NOMO-1 (cell line): ENCODE measurements around the gene MIB2.

Experiments
- DNase-seq, 2 experiments: peaks; one replicate each; lab custom pipeline; 2025; ENCODE audit not compliant: unreplicated experiment in 2 of 2; lab: John Stamatoyannopoulos, UW

MIB2 gene

DNA sequence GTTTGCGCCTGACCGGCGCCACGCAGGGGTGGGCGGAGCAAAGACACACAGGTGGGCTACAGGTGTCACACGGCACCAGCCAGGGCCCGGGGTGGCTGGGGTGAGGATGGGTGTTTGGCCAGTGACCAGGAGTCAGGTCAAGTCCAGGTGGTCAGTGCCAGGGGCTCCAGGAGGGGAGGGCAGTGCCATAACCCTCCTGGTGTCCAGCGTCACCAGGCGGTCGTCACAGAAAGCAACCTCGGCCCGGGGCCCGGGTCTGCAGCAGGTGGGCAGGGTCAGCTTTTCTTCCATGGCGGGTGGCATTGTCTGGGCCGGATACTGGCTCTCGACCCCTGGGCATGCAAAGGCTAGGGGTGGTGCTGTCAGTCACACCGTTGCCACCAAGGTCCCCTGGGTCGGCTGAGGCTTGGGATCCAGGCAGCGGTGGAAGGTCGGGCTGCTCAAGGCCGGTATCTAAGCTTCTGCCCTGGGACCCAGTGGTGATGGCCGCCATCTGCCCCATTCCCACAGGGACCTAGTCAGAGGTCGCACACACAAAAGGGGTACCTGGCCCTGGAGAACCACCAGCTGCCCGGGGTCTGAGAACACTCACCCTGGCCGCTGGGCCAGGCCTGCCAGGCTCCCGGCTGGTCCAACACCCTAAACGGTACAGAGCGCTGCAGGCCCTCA, 17.1 kb upstream of the MIB2 start:
- DNase-seq = no peak

DNA sequence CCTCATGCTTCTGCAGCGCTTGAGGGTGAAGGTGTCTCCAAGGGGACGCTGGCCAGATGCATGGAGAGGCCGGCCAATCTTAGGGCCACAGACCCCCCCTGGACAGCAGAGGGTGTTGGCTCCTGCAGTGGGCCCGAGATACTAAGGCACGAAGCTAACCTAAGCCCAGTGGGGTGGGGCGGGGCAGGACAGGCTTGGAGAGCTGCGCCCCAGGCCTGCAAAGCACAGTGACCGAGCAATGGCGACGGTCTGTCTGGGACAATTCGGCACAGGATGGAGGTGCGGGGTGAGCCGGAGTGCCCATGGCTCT, 16.6 kb upstream of the MIB2 start:
- DNase-seq = no peak

DNA sequence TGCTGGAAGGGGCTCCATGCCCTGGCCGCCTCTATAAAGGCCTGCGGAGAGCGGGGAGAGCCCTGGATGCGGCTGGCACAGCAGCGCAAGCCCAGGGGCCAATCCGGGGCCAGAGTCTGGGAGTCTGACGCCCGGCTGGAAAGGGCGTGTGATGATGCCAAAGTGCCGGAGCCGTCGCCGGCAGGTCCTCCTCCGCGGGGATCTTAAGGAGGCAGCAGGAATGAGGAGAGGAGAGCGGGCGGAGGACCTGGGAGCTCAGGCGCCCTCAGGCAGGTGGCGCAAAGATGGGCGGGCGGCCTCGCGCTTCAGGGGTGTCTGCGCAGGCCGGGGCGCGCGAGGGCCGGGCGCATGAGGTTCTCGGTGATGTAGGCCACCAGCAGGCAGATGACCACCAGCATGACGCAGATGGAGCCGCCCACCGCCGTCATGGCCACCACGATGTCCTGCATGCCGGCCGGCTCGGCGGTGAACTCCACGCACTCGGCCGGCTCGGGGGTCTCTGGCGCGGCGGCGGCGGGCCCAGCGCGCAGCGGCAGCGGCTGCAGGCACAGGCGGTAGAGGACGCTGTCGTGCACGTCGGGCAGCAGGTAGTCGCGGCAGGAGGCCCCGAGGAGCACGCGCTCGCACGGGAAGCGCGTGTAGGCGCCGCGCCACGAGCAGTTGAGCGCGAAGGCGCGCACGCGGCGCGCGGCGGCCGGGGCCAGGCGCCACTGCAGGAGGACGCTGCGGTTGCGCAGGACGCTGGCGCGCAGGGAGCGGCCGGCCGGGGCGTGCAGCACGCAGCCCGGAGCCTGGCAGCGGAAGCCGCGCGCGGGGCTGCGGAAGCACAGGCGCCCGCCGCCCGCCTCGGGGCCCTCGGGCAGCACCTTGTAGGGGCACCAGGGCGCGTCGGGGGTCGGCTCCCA, 16.0 kb upstream of the MIB2 start:
- DNase-seq = peak in 1 of 2 experiments; percentile 59

DNA sequence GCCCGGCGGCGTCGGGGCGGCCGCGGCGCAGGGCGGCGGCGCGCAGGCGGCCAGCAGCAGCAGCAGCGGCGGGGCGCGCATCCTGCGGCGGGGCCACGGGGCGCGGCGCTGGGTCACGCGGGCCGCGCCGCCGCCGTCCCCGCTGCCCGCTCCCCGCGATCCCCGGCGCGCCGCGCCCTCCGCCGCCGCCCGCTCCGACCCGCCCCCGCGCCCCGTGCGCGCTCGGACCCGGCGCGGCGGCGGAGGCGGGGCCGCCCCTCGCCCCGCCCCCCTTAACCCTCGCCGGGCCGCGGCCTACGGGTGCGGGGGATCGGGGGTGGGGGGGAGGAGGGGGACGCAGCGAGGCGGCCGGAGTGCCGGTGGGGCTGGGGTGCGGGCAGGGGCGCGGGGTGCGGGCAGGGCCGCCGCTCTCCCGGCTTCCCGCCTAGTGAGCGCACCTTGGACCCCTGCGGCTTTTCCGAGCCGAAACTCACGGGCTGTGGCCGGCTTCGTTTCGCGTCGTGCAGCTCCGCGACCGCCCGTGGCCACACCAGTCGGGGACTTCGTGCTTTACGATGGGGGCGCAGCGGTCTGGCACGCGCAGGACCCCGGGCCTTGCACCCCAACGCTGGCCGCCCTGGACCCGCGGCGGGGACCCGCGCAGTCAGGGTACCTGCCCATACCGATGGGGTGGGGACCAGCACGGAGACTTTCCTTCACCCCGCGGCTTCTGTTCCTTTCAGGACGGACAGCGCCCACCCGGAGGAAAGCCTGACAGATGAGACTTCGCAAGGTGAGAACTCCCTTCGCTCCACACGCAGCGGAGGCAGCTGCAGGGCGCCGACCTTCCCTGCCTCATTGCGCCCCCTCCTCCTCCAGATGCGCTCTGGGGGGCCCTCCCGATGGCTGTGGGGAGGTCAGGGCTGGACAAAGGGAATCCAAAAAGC, 15.1 kb upstream of the MIB2 start, which contains the start of gene FNDC10:
TSS of gene FNDC10 (minus strand) at position 201 of the 926 bp plus-strand sequence. CDS start at position 81, 120 bp downstream.
- DNase-seq = no peak

DNA sequence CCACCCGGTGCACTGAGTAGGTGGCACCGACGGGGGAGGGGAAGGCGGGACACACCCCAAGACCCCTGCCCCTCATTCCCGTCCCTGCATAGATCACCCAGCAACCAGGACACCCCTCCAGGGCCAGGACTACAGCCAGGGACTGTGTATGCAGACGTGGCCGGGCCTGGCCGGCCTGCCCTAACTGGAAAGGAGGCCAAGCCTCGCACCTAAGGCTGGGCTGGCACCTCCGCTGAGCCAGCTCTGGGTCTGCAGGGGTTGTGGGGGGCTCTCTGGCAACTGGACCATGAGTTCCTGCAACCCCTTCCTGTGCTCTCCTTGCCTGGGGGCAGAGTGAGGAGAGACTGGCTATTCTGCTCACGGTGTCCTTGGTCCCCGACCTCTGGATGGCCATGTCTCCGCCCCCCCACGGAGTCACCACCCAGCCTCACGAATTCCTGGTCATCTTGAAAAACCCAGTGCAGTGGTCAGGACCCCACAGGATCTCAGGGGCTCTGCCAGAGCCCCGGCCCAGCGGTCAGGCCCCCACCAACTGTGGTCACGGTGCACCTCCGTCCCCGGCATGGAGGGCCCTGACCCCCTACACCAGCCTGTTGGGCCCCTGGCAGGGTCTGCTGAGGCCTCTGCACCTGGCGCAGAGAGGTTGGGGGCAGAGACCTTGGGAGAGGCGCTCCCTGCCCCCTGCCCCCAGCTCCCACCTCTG, 14.3 kb upstream of the MIB2 start:
- DNase-seq = no peak

DNA sequence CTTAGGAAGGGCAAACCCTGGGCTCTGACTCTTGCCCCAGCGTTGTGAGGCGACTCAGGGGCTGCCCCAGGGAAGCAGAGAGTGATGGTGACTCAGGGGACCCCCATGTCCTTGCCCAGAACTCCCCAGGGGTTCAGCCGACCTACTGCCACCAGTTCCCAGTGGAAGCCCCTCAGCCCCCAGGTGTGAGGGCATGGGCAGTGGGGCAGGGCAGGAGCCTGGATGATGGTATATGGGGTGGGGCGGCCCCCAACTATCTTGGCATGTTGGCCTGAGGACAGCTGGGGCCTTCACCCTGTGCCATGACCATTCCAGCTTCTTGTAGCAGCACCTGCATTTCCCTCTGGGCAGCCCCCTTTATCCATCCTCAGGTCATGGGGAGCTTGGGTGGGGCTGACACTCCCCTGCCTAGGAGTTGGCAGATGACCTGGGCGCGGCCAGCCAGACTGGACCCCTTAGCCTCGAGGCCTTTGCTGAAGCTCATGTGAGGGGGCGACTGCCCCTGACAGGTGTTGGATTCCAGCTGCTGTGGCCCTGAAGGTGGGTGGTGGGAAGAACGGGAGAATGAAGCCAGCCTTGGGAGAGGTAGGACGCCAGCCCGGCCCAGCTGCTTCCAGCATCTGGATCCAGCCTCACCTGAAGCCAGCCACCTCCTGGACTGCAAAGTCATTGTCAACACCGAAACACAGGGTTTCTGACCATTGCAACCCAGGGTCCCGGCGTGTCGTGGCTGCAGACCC, 13.6 kb upstream of the MIB2 start:
- DNase-seq = no peak

DNA sequence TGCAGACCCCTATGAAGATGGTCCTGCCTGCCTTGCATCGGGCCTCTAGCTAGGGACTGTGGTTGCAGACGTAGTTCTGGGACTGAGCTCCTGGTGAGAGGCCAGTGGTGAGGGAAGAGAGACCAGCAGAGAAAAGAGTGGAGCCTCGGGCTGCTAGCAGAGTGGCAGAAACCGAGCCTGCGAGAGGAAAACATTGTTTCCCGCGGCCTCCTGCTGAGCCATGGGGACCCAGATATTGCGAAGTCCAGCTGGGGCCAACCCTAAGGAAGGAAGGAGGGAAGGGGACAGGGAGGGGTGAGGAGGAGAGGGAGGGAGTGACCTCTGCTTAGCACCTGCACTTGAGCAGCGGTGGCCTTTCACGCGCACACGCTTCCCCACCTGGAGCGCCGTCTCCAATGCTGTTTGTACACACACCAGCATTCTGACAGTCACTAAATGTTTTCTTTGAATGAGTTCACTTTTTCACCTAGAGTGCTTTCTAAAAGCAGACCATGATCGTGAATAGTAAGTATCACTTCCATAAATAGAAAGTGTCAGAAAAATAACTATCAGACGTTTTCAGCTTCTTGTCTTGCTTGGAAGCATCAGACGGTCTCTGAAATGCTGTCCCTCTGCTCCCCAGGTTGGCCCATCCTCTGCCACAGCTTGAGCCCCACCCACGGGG, 12.9 kb upstream of the MIB2 start:
- no peak for DNase-seq

DNA sequence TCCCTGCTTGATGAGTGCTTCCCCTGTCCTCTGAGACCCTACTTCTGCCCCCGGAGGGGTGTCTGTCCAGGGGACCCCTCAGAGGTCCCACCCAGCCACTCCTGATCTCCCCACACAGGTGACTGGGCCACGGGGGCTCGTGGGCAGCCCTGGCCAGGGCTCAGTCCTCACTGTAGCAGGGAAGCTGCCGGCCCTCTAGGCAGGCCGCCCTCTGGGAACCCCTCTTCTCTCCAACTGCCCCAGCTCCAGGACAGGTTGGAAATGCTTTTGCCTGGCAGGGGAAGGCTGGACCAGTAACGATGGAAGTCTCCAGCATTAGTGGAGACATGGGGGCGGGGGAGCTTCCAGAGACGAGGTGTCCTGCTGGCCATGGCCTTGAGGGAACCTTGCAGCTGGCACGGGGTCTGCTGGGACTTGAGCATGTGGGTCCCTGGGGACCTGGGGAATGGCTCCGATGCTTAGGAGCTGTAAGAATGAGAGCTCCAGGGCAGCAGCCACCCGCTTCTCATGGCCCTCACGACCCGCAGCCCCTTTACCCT, 12.3 kb upstream of the MIB2 start:
- no peak for DNase-seq

DNA sequence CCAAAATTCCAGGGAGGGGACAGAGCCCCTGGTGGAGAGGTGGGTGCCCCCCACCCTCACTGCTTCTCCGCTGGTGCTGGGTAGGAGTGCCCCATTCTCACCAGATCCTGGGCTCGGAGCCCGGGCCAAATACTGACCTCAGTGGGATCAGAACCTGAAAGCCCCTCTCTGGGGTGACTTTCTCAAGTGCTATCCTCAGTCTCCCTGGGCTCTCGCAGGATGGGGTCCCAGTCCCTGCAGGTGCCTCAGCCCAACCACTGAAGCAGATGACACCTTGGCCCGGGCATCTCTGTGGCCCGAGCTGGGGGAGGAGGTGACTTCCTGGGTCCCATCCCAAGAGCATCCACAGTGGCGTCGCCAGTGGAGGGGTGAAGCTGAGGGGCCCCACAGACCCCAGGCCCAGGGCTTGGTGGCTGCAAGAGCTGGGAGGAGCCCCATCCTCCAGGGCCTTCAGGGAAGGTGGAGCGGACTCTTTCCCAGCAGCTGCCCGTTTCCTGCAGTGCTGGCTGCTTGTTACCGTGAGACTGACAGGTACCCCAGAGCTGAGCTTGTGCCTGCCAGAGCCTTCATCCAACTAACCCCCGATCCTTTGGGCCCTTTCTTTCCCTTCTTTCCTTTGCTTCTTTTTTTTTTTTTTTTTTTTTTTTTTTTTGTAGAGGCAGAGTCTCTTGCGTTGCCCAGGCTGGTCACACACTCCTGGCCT, 11.5 kb upstream of the MIB2 start:
- no peak for DNase-seq

DNA sequence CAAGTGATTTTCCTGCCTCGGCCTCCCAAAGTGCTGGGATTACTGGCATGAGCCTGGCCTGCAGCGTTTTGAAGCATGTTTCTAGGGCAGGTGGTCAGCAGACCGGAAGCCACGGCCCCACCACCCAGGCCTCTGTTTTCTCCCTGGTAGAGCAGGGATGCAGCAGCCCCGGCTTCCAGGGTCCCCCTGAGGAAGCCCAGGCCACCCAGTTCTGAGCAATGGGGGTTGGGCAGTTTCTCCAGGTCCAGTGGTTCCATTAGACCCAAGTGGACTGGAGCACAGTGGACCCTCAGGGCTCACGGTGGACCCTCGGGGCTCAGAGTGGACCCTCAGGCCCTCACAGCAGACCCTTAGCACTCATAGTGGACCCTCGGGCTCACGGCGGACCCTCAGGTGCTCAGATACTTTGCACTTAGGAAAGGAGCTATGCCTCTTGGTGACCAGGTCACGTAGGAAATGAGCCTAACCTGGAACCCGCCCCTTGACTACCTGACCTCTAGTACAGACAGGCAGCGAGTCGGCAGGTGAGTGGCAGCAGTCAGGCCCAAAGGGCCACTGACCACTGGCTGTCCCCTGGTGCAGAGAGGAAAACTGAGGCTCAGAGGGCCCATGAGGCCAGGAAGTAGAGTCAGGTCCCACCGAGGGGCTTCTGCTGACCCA, 10.8 kb upstream of the MIB2 start:
- no peak for DNase-seq

DNA sequence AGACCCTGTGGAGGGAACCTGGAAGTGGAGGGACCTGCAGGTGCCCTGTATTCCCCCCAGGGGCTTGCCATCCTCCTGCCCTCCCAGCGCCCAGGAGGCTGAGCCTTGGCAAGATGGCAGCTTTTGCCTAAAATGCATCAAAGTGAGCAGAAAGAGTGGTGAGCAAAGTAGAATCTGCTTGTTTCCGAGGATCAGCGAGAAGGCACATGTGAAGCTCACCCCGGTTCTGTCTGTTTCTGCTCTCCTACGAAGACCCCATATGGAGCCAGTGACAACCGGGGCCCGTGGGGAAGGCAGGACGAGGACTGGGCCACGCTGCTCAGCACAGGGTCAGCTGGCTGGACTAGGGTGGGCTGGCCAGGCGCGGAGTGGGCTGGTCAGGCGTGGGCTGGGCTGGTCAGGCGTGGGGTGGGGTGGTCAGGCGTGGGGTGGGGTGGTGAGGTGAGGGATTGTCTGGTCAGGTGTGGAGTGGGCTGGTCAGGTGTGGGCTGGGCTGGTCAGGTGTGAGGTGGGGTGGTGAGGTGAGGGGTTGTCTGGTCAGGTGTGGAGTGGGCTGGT, 10.2 kb upstream of the MIB2 start:
- DNase-seq = no peak

DNA sequence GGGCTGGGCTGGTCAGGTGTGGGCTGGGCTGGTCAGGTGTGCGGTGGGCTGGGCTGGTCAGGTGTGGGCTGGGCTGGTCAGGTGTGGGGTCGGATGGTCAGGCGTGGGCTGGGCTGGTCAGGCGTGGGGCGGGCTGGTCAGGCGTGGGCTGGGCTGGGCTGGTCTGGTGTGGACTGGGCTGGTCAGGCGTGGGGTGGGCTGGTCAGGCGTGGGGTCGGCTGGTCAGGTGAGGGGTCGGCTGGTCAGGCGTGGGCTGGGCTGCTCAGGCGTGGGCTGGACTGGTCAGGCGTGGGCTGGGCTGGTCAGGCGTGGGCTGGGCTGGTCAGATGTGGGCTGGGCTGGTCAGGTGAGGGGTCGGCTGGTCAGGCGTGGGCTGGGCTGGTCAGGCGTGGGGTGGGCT, 9.6 kb upstream of the MIB2 start:
- no peak for DNase-seq

DNA sequence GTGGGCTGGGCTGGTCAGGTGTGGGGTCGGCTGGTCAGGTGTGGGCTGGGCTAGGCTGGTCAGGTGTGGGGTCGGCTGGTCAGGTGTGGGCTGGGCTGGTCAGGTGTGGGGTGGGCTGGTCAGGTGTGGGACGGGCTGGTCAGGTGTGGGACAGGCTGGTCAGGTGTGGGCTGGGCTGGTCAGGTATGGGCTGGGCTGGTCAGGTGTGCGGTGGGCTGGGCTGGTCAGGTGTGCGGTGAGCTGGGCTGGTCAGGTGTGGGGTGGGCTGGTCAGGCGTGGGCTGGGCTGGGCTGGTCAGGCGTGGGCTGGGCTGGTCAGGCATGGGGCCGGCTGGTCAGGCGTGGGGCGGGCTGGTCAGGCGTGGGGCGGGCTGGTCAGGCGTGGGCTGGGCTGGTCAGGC, 9.1 kb upstream of the MIB2 start:
- DNase-seq = no peak

DNA sequence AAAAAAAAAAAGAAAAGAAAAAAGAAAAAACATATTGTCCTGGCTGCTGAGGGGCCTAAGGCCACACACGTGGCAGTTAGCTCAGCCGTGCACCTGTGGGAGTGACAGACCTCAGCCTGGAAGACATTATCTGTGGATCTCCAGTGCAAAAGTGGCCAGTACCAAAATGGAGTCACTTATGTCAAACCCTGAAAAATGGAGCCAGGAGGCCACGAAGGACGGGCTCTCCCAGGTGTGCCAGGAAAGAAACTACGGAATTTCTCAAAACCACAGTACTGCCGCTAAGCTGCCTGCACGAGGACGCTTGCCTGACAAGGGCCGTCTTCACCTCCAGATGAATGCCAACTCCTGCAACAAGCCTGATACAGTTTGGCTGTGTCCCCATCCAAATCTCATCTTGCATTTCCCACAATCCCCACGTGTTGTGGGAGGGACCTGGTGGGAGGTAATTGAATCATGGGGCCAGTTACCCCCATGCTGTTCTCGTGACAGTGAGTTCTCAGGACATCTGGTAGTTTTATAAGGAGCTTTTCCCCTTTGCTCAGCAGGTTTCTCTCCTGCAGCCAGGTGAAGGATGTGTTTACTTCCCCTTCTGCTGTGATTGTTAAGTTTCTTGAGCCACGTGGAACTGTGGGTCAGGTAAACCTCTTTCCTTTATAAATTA, 5.3 kb upstream of the MIB2 start:
- no peak for DNase-seq

DNA sequence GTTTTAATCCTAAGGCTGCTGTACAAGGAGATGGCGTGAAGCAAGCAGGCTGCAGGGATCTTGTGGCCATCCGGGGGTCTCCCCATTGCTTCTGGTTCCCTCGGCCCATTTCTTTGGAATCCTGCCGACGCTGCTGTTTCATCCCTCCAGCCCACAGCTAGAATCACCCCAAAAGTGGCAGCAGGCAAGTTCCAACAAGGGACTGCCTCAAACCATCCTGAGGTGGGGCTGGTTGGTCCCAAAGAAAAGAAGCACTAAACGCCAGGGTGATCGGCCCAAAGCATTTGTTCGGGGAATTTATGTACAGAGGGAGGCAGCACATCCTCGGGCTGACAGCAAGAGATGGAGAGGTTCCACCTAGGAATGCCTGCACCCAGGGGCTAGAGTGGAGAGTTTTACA, 4.5 kb upstream of the MIB2 start:
- DNase-seq = no peak

DNA sequence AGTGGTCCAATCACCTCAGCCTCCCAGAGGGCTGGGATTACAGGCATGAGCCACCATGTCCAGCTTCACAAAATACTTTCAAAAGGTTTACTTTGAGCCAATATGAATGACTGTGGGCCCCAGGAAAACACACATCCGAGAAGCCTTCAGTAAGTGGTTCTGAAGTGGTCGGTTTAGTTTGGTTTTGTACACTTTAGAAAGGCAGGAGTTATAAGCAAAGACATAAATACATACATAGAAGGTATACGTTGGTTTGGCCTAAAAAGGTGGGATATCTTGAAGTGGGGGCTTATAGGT, 3.2 kb upstream of the MIB2 start:
- no peak for DNase-seq

DNA sequence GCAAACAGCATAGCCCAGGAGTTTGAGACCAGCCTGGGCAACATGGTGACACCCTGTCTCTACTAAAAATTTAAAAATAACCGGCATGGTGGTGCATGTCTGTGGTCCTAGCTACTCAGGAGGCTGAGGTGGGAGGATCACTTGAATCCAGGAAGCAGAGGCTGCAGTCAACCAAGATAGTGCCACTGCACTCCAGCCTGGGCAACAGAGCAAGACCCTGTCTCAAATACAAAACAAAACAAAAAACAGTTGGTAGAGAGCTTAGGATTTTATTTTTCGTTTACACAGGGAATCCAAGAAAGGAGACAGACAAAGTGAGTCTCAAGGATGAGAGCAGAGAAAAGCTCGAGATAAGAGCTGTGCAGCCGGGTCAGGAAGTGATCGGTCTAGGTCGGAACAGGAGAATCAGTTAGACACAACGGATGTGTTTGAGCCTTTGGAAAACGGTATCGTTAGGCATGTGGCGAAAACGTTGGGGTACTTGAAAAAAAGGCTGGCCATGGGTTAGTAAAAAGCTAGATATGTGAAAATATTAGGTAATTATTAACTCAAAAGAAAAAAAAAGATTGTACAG, 1.7 kb upstream of the MIB2 start:
- no peak for DNase-seq
